WERI-Rb-1 (cell line): ENCODE data around the gene MYOT.
A peak's percentile ranks its signal among the peaks of the same experiment; 100 is the strongest.
"Not testable (repeated sequence)": the region's sequence is repeated elsewhere in the genome, so short reads cannot be mapped to it uniquely, and the experiment has no call there.

ENCODE experiments used
- DNase-seq: peaks from one replicate; pipeline ENCODE4 v3.0.0-alpha.2; 2020
- H3K27ac ChIP-seq: fragments of 250-450 bp; sonication (Bioruptor Pico); 2 replicates; pipeline ENCODE4 v1.5.1; 2020; ENCODE audit warnings: mild to moderate bottlenecking, moderate library complexity
- H3K27me3 ChIP-seq: fragments of 250-450 bp; sonication (Bioruptor Pico); 2 replicates; pipeline ENCODE4 v1.5.1; 2021; ENCODE audit warnings: mild to moderate bottlenecking, low read depth, moderate library complexity; ENCODE audit not compliant: insufficient read depth, severe bottlenecking
- H3K36me3 ChIP-seq: fragments of 250-450 bp; sonication (Bioruptor Pico); 2 replicates; pipeline ENCODE4 v1.5.1; 2020; ENCODE audit warnings: mild to moderate bottlenecking, moderate library complexity
- H3K4me3 ChIP-seq: 2 replicates; pipeline ENCODE4 v1.5.1; 2011; ENCODE audit warnings: low read depth, mild to moderate bottlenecking, control low read depth, low read length
- H3K9me3 ChIP-seq: fragments of 250-450 bp; sonication (Bioruptor Pico); 2 replicates; pipeline ENCODE4 v1.5.1; 2021; ENCODE audit warnings: mild to moderate bottlenecking, moderate library complexity; ENCODE audit not compliant: severe bottlenecking
- TF ChIP-seq, protein P1 (sequence below): IDR thresholded peaks from 2 replicates; pipeline ENCODE4 v1.5.1; 2011; ENCODE audit warnings: low read depth, mild to moderate bottlenecking, control low read depth, inconsistent platforms, low read length

Gene MYOT

DNA sequence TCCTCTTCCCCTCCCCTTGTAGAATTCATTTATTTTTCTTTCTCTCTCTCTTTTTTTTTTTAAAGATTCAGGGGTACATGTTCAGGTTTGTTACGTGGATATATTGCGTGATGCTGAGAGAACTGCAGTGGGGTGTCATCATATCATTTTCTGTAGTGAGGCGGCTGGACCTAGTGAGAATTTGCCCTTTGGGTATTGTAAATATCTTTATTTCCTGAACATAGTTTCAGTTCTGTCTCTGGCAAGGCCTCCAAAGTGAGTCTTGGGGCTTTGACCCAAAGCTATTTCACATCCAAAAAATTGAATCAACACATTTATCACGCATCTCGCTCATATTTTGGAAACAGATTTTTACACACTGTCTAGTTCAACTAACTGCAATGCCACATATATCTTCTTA is 25.4 kb upstream of the MYOT start:
- TF ChIP-seq, protein P1, sequence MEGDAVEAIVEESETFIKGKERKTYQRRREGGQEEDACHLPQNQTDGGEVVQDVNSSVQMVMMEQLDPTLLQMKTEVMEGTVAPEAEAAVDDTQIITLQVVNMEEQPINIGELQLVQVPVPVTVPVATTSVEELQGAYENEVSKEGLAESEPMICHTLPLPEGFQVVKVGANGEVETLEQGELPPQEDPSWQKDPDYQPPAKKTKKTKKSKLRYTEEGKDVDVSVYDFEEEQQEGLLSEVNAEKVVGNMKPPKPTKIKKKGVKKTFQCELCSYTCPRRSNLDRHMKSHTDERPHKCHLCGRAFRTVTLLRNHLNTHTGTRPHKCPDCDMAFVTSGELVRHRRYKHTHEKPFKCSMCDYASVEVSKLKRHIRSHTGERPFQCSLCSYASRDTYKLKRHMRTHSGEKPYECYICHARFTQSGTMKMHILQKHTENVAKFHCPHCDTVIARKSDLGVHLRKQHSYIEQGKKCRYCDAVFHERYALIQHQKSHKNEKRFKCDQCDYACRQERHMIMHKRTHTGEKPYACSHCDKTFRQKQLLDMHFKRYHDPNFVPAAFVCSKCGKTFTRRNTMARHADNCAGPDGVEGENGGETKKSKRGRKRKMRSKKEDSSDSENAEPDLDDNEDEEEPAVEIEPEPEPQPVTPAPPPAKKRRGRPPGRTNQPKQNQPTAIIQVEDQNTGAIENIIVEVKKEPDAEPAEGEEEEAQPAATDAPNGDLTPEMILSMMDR = no peak
- no peak for DNase-seq
- Histone ChIP-seq H3K27ac (no peak overlapping the region), H3K27me3 (no peaks in the 10 kb centered on the region), H3K4me3 (no peak overlapping the region), H3K36me3 (no peaks in the 10 kb centered on the region), H3K9me3 (no peaks in the 10 kb centered on the region)

DNA sequence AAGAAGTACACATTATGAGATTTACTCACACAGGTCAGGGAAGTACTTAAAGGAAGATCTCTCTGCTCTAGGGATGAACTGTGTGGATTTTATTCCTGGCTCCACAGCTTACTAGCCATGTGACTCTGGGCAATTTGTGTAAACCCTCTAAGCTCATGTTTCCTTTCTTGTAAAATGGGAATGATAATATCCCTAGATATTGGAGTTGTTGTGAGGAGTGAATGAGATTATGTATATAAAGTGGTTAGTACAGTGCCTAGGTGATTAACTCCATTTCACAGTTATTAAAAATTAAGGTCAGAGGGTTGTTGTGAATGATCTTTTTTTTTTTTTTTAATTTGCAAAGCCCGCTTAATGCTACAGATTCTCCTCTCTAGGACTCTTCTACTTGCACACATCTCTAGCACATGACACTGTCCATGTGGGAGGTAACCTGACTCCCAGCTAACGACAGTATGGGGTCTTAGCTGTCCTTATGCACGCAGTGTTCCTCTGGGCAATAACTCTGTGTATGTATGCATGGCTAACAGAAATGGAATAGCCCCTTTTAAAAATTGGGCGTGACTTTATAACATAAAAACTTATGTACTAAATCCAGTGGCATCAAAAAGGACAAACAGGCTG is 23.9 kb upstream of the MYOT start:
- TF ChIP-seq, protein P1 = no peak
- no peaks in the 10 kb centered on the region for H3K27me3 ChIP-seq
- no peaks in the 10 kb centered on the region for H3K36me3 ChIP-seq
- H3K4me3 ChIP-seq = no peak overlapping the region
- peak; percentile 39 for DNase-seq
- H3K9me3 ChIP-seq = no peaks in the 10 kb centered on the region
- peak overlapping the region; percentile 37 for H3K27ac ChIP-seq

DNA sequence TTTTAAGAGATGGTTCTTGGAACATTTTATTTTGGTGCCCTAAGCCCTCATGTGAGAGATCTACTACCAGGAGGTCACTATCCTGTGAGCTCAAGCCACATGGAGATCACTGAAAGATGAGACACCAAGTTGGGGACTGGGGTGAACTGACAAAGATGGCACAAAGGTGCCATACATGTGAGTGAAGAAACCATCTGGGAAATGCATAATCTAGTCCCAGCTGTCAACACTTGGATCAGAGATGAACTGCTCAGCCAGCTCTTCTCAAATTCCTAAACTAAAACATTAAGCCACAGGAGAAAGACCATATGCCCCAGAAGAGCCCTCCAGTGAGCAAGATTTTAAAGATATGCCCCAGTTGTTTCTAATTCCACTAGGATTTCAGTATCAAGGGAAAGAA is 22.2 kb upstream of the MYOT start:
- Histone ChIP-seq H3K4me3 (no peak overlapping the region), H3K27ac (no peak overlapping the region), H3K9me3 (no peaks in the 10 kb centered on the region), H3K27me3 (no peaks in the 10 kb centered on the region), H3K36me3 (no peaks in the 10 kb centered on the region)
- no peak for DNase-seq
- TF ChIP-seq, protein P1 = no peak

DNA sequence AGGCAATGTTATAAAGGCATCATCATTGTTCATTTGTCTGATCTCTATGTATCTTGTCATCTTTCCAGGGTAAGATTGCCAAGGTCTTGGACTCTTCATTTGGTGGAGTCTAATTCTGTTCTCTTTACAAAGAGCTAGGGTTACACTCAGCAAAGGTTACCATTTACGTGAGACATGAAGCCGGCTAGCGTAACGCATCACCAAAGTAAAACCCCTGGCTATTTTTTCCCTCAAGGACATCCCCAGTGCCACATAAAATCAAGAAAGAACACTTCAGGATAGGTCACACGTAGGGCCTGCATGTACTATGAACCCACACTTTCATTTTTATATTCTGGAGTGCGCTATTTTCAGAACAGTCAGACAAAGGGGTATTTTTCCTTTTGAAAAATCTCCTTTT is 20.0 kb upstream of the MYOT start:
- TF ChIP-seq, protein P1 = no peak

DNA sequence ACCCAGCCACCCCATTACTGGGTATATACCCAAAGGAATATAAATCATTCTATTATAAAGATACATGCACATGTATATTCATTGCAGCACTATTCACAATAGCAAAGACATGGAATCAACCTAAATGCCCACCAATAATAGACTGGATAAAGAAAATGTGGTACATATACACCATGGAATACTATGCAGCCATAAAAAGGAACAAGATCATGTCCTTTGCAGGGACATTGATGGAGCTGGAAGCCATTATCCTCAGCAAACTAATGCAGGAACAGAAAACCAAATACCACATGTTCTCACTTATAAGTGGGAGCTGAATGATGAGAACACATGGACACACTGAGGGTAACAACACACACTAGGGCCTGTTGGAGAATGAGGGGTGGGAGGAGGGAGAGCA is 14.5 kb upstream of the MYOT start:
- not testable (repeated sequence) for H3K27ac ChIP-seq

More for the DNA sequence above, 20.0 kb upstream of the MYOT start:
- DNase-seq = no peak
- no peak overlapping the region for H3K27ac ChIP-seq
- H3K9me3 ChIP-seq = no peaks in the 10 kb centered on the region
- no peak overlapping the region for H3K4me3 ChIP-seq
- no peaks in the 10 kb centered on the region for H3K36me3 ChIP-seq
- H3K27me3 ChIP-seq = no peaks in the 10 kb centered on the region

DNA sequence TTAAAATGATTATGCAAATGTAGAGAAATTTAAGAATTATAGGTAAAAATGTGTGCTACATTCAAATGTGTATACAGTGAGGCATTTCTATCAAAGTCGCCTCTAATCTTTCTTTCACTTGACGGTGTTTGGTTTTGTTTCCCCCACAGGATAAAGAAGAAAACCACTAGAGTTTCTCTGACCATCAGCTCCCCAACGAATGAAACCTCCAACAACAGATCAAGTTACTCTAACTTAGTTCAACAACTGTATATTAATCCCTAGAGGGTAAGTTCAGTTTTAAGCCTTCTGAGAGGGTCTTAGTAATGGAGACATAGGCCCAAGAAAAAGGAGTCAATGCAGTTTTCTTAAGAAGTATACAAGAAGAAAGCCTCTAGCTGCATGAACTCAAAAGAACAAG is 11.5 kb upstream of the MYOT start:
- DNase-seq = no peak
- Histone ChIP-seq H3K4me3 (no peak overlapping the region), H3K9me3 (no peaks in the 10 kb centered on the region), H3K27me3 (no peaks in the 10 kb centered on the region), H3K36me3 (no peaks in the 10 kb centered on the region), H3K27ac (no peak overlapping the region)
- TF ChIP-seq, protein P1 = no peak

More for the DNA sequence above, 14.5 kb upstream of the MYOT start:
- H3K27me3 ChIP-seq, H3K9me3 ChIP-seq, H3K4me3 ChIP-seq, DNase-seq, H3K36me3 ChIP-seq: not testable (repeated sequence)
